Measurements from ENCODE around the gene CARD9.

The CARD9 gene

DNA sequence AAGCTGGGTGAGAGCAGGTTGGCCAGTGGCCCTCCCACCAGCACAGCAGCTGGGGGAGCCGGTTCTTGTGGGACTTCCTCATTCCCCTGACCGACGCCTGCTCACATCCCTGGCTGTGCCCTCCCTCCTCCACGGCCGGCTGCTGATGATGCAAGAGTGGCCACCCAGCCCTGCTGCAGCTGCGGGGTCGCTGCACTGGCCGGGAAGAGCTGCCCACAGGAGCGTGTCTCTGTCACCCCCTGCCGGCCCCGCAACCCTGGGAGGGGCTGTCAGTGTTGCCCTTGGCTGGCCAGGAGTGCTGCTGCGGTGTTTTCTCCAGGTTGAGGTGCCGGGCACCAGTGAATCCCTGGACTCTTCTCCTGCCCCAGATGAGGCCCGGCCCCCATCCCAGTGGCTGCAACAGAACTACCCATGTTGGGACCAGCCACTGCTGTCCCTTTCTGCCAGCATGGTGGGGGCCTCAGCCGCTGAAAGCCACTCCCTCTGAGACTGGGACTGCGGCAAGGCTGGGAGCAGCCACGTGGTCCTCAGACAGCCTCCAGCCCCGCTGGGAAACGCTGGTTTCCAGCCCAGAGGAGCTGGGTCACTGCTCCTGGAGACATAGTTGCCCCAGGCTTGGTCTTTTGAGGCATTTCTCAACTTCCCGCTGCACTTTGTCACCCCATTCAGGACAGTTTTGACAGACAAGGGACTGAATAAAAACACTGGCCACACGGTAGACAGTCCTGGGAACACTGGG is 739 bp downstream of the CARD9 start:
- no peak for TF ChIP-seq JUND (IDR thresholded peaks at IDR 0.05; ENCODE audit: low read depth)
- peak; percentile 96 for DNase-seq (ENCODE audit: low read depth in 1 of 2, low spot score in 1 of 2)
- in situ Hi-C loops (cut with HindIII; ENCODE audit: low pct_unique_long_range_greater_than_20kb, low sequenced_read_pairs), result no loop called here

DNA sequence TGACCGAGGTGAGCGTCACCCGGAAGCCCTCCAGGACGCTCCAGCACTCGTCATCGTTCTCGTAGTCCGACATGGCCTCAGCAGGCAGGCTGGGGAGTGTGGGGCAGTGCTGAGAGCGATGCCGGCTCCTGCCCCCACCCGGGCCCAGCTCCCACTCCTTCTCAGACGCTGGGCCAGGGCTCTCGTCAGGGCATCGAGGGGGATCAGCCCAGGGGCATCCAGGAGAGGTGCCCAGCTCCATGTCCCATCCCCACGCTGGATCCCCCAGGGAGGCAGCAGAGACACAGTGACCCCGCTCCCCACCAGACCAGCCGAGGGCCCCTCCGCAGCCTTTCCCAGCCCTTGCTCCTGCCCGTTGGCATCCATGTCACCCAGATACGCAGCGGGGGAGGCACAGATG is 1.5 kb downstream of the CARD9 start:
- no peak for DNase-seq (ENCODE audit: low read depth in 1 of 2, low spot score in 1 of 2)
- in situ Hi-C loops (cut with HindIII; ENCODE audit: low pct_unique_long_range_greater_than_20kb, low sequenced_read_pairs), result no loop called here
- TF ChIP-seq JUND (IDR thresholded peaks at IDR 0.05; ENCODE audit: low read depth), result no peak

DNA sequence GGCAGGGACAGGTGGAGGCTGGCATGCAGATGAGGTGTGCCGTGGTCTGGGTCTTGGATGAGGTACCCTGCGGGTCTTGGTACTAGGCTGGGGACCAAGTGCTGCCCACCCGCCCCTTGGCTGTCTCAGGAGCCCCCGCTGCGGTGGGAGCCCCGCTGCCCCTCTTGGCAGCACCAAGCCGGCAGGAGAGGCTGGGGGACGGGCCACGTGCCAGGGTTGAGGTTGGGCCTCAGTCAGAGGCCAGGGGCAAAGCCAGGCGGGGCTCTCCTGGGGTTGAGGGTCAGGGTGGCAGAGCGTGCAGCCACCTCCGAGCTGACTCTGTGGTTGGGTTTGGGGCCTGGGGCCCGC is 2.0 kb downstream of the CARD9 start:
- in situ Hi-C loops (cut with HindIII; ENCODE audit: low pct_unique_long_range_greater_than_20kb, low sequenced_read_pairs), result no loop called here
- TF ChIP-seq JUND (IDR thresholded peaks at IDR 0.05; ENCODE audit: low read depth), result no peak
- DNase-seq (ENCODE audit: low read depth in 1 of 2, low spot score in 1 of 2), result no peak

DNA sequence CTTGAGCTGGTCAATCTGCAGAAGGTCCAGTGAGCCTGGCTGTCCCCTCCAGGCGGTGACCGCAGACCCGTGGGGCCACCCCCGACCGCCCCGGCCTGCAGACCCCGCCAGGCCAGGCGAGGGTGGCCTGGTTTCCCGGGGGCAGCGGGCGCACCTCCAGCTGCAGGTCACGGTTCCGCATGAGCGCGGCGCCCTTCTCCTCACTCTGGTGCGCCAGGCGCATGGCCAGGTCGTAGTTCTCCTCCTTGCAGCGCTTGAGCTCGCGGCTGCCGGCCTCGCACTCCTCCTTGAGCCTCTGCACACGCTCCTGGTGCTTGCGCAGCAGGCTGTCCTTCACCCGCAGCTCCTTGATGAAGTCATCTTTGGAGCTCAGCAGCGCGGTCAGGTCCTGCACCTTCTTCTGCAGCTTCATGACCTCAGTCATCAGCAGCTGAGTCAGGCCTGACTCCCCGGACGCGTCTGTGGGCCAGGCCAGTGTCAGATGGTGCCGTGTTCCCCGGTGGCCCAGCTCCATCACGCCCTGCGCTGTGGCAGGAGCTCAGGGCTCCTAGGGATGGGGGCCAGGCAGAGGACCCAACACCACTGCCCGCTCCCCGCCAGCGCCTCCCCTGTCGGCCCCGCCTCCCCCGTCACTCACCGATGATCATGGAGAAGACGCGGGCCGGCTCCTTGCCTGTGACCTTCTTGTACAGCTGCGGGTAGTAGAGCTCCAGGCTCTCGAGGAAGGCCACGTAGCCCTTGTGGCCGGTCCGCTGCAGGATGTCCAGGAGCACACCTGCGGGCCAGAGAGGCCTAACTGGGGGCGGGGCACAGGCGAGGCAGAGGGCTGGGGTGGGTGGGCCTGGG is 2.6 kb downstream of the CARD9 start:
- no peak for TF ChIP-seq JUND (IDR thresholded peaks at IDR 0.05; ENCODE audit: low read depth)
- in situ Hi-C loops (cut with HindIII; ENCODE audit: low pct_unique_long_range_greater_than_20kb, low sequenced_read_pairs), result no loop called here
- no peak for DNase-seq (ENCODE audit: low read depth in 1 of 2, low spot score in 1 of 2)

DNA sequence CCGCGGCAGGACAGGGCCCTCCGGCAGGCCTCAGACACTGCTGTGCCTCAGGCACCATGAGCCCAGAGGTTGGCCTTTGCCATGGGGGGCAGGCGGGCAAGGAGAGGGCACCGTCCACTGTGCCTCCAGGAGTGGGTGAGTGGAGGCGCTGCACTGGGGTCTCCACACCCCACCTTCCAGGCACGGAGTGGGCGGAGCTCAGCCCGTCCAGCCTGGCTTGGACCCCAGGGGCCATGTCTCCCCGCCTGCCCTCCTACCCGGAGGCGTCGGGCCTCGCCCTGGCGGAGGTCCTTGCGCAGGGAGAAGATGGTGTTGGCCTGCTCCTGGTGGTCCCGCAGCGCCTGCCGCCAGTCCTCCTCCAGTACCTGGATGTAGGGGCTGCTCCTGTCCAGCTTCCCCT is 3.4 kb downstream of the CARD9 start:
- no peak for TF ChIP-seq JUND (IDR thresholded peaks at IDR 0.05; ENCODE audit: low read depth)
- no peak for DNase-seq (ENCODE audit: low read depth in 1 of 2, low spot score in 1 of 2)
- in situ Hi-C loops (cut with HindIII; ENCODE audit: low pct_unique_long_range_greater_than_20kb, low sequenced_read_pairs), result no loop called here

DNA sequence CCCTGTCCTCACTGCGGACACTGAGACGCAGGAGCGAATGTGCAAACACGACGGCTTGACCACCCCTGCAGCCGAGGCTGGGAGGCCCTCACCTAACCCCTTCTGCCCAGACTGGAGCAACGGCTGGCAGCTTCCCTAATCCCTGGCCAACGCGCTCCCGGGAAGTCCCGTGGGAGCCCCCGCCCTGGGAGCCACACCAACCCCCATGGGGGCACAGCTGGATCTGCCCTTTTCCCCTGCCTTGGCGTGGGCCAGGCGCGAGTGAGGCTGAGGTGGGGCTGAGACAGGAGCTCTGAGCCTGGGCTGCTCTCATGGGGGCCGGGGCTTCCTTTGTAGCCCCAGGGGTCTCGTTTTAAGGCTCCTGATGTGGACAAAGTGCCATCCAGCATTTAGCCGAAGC is 5.3 kb downstream of the CARD9 start:
- no peak for TF ChIP-seq JUND (IDR thresholded peaks at IDR 0.05; ENCODE audit: low read depth)
- in situ Hi-C loops (cut with HindIII; ENCODE audit: low pct_unique_long_range_greater_than_20kb, low sequenced_read_pairs), result no loop called here
- DNase-seq (ENCODE audit: low read depth in 1 of 2, low spot score in 1 of 2), result no peak

DNA sequence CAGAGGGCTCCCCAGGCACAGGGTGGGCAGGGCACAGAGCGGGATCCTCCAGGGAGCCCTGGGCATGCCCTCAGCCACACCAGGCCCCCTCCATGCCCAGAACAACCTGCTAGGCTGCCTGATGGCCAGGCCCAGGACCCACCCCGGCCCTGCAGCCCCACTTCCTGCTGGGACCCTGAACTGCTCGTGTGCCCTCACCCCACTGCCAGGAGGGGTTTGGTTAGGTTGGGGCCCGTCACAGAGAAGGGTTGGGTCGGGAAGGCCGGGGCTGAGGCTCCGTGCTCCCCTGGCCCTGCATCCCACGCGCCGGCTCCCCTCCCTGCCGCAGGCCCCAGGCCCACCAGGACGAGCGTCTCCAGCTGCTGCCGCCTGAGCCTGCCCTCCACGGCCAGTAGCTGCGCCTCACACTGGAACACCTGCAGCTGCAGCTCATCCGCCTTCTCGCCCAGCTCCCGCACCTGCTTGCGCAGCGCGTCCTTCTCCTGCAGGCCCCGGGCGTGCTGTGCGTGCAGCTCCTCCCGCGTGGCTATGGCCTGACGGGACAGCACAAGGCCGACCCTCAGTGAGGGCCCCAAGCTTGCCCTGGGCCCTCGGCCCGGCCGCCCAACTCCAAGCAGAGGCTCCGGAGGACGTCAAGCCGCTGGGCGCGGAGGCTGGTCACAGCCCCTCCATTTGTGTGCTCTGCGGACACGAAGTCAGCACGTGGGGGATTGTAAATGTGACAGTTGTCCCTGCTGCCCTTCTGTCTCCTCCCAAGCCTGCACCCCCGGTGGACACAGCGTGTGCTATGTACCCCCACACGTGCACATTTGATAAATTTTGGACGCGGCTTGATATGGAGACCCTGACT is 5.9 kb downstream of the CARD9 start:
- no peak for DNase-seq (ENCODE audit: low read depth in 1 of 2, low spot score in 1 of 2)
- no peak for TF ChIP-seq JUND (IDR thresholded peaks at IDR 0.05; ENCODE audit: low read depth)
- in situ Hi-C loops (cut with HindIII; ENCODE audit: low pct_unique_long_range_greater_than_20kb, low sequenced_read_pairs), result no loop called here

DNA sequence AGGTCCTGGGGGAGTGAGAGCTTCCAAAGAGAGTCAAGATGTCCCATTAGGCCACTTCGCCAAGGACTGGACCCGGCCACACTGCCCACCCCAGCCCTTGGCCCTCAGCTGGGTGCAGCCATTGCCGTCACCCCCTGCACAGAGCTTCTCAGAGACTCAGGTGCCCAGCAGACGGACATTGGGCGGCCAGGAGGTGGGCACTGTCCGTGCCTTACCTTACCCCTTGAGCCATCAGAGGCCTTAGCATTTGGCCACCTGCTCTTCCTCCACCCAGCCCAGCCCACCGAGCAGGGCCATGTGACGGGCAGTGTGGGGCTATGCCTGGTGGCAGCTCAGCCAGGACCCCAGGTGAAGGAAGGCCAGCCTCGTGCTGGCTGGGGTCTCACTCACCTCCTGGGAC is 6.6 kb downstream of the CARD9 start:
- no peak for DNase-seq (ENCODE audit: low read depth in 1 of 2, low spot score in 1 of 2)
- in situ Hi-C loops (cut with HindIII; ENCODE audit: low pct_unique_long_range_greater_than_20kb, low sequenced_read_pairs), result no loop called here
- TF ChIP-seq JUND (IDR thresholded peaks at IDR 0.05; ENCODE audit: low read depth), result no peak

DNA sequence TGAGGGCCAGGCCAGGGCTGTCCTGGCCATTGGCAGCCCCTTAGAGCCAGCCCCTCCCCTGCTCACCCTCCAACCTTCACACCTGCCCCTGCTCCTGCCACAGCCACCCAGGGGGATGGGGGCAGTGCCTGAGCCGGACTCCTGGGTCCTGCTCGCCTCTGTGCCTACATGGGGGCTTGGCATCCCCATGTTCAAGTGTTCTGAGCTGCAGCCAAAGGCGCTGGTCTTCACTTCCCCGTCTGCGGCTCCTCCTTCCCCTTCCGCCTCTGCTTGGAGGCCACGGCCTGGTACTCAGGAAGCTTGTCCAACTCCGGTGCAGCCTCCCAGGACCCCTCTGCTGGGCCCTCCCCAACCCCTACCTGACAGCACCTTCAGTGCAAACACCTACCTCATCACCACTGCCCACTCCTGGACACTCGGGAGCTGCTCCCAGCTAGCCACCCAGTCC is 7.7 kb downstream of the CARD9 start:
- DNase-seq (ENCODE audit: low read depth in 1 of 2, low spot score in 1 of 2), result no peak
- in situ Hi-C loops (cut with HindIII; ENCODE audit: low pct_unique_long_range_greater_than_20kb, low sequenced_read_pairs), result no loop called here
- no peak for TF ChIP-seq JUND (IDR thresholded peaks at IDR 0.05; ENCODE audit: low read depth)

DNA sequence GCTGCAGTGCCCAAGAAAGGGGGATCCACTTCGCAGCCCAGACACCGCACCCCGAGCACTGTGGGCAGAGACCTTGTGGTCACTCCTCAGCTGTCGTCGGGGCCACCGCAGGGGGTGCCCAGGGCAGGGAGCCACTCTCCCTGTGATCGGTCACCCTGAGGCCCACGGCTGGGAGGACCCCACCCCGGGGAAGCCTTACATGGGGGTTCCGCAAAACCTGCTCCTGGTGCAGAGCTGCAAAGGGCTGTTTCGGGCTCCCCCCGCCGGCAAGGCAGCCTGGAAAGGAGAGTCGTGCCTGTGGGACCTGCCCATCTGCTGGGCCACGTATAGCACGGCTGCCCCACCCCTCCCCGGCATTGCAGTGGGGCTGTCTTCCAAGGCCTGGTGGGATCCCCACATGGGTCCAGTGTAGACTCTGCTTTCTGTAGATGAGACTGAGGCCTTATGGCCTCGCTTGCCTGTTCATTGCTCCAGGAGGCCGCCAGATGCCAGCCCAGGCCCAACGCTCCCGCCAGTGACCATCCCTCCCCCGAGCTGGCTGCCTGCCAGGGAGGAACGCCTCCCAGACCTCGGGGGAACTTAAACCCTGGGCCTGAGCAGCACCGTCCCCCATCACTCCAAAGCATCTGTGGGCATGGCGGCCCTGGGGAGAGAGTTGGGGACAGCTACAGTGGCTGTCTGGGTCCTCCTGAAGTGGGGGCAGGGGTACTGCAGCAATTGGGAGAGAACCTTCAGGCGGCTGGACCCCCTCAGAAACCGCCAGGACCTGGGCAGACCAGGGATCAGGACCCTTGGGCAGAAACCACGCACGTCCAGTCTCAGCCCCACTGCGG is 8.3 kb downstream of the CARD9 start:
- in situ Hi-C loops (cut with HindIII; ENCODE audit: low pct_unique_long_range_greater_than_20kb, low sequenced_read_pairs), result no loop called here
- DNase-seq (ENCODE audit: low read depth in 1 of 2, low spot score in 1 of 2), result no peak
- TF ChIP-seq JUND (IDR thresholded peaks at IDR 0.05; ENCODE audit: low read depth), result no peak

DNA sequence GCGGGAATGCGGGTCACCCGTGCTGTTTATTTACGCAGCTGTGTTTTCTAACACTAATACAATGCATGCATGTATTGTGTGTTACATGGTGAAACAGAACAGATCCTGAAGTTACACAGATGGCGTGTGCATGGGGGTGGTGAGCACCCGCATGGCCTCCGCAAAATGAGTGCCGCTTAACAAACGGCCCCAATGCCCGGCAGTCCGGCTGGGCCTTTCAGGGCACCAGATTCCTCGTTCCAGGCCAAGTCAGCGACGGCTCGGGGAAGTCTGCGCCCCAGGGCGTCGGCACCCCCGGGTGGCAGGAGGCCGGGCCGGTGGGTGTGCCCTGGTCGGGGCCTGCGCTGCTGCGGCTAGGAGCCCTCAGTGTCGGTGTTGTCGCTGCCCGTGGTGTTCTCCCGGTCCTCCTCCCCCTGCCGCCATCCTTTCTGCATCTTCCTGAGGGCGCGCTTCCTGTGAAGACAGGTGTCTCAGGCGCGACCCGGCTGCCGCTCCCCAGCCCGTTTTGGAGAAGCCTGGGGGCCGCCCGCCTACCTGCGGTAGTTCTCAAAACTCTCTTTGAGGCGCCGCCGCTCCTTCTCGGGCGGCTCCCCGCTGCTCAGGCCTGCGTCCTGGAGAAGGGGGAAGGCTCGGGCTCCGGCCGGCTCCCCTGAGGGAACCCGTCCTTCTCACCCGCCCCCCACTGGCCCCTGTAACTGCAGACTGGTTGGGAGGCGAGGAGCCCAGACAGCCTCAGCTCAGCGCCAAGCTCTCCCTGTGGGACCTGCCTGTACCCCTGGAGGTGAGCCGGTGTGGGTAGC is 9.3 kb downstream of the CARD9 start:
- no peak for DNase-seq (ENCODE audit: low read depth in 1 of 2, low spot score in 1 of 2)
- in situ Hi-C loops (cut with HindIII; ENCODE audit: low pct_unique_long_range_greater_than_20kb, low sequenced_read_pairs), result no loop called here
- TF ChIP-seq JUND (IDR thresholded peaks at IDR 0.05; ENCODE audit: low read depth), result no peak

Measured in T47D (cell line).